Fibroblast of lung (primary cell): Measurements from ENCODE around the gene HOXD11. TPM values are rescaled to one million over a fixed set of nuclear protein-coding genes. Genes with fewer than 3 reads are reported as not detected.

Source experiments
- DNase-seq, 2 donors: peaks; one replicate each; pipeline versions ENCODE4 v3.0.0 to v3.0.0-alpha.2; 2010; ENCODE audit warnings: low read depth in 2 of 2
- H2AFZ ChIP-seq: 2 replicates; pipeline ENCODE4 v1.5.1; 2012; ENCODE audit warnings: low read length, control low read depth, inconsistent platforms
- H3K27ac ChIP-seq: 2 replicates; pipeline ENCODE4 v1.5.1; 2011; ENCODE audit warnings: low read length, control low read depth; ENCODE audit not compliant: insufficient read depth
- H3K27me3 ChIP-seq: 2 replicates; pipeline ENCODE4 v1.5.1; 2011; ENCODE audit warnings: mild to moderate bottlenecking, low read length; ENCODE audit not compliant: control insufficient read depth, insufficient read depth
- H3K36me3 ChIP-seq: 2 replicates; pipeline ENCODE4 v1.5.1; 2011; ENCODE audit warnings: low read length; ENCODE audit not compliant: control insufficient read depth, insufficient read depth
- H3K4me1 ChIP-seq: 2 replicates; pipeline ENCODE4 v1.5.1; 2011; ENCODE audit warnings: low read length; ENCODE audit not compliant: control insufficient read depth, insufficient read depth; ENCODE audit errors: extremely low read depth
- H3K4me2 ChIP-seq: 2 replicates; pipeline ENCODE4 v1.5.1; 2011; ENCODE audit warnings: low read length, control low read depth; ENCODE audit not compliant: insufficient read depth; ENCODE audit errors: extremely low read depth
- H3K4me3 ChIP-seq, 4 experiments: fragments of 200-600 bp in 1 of 4; sonication (generic) in 1 of 4; replicated peaks in 1 of 4; 2 replicates each; pipeline ENCODE4 v1.5.1; 2011 to 2016; ENCODE audit warnings: low read length in 4 of 4, low read depth in 3 of 4, mild to moderate bottlenecking in 3 of 4, control low read depth in 2 of 4, inconsistent platforms in 1 of 4, mixed read lengths in 1 of 4; ENCODE audit not compliant: insufficient read depth in 1 of 4; ENCODE audit errors: control extremely low read depth in 1 of 4
- H3K79me2 ChIP-seq: 2 replicates; pipeline ENCODE4 v1.5.1; 2012; ENCODE audit warnings: mild to moderate bottlenecking, low read length, inconsistent platforms; ENCODE audit not compliant: control insufficient read depth, insufficient read depth
- H3K9ac ChIP-seq: 2 replicates; pipeline ENCODE4 v1.5.1; 2011; ENCODE audit warnings: mild to moderate bottlenecking, low read length, control low read depth; ENCODE audit not compliant: insufficient read depth
- H3K9me3 ChIP-seq: 2 replicates; pipeline ENCODE4 v1.5.1; 2012; ENCODE audit warnings: low read depth, low read length; ENCODE audit not compliant: control insufficient read depth, insufficient read depth
- H4K20me1 ChIP-seq: 2 replicates; pipeline ENCODE4 v1.5.1; 2011; ENCODE audit warnings: low read length; ENCODE audit not compliant: control insufficient read depth, insufficient read depth; ENCODE audit errors: extremely low read depth
- CTCF ChIP-seq, 2 donors: IDR thresholded peaks in 1 of 2; conservative IDR thresholded peaks in 1 of 2; 1 replicate in 1 of 2; 2 replicates in 1 of 2; pipeline ENCODE4 v1.5.1; 2011 to 2012; ENCODE audit warnings: low read length in 2 of 2, control low read depth in 1 of 2, inconsistent platforms in 1 of 2, low read depth in 1 of 2, mild to moderate bottlenecking in 1 of 2
- EZH2 ChIP-seq: IDR thresholded peaks from 2 replicates; pipeline ENCODE4 v1.5.1; 2012; ENCODE audit warnings: low read length, control low read depth, mild to moderate bottlenecking; ENCODE audit errors: missing control alignments
- polyA plus RNA-seq, 2 donors: library from polyadenylated mRNA; depleted of rRNA in 1 of 2; stranded (reverse) in 1 of 2; unstranded in 1 of 2; fragments of >200 nt; gene quantifications; 2 replicates each; pipeline ENCODE4 v1.2.1, GENCODE V29; 2011 to 2012; ENCODE audit warnings: missing spikeins in 1 of 2
- total RNA-seq: library from RNA; depleted of rRNA; stranded (reverse); fragments of >200 nt; gene quantifications from 2 replicates; pipeline ENCODE4 v1.2.1, GENCODE V29; 2014

HOXD11 gene
- total and polyA plus RNA-seq, 2 donors (not counting 1 experiment from before 2014, with no cell fraction given) = not detected

DNA sequence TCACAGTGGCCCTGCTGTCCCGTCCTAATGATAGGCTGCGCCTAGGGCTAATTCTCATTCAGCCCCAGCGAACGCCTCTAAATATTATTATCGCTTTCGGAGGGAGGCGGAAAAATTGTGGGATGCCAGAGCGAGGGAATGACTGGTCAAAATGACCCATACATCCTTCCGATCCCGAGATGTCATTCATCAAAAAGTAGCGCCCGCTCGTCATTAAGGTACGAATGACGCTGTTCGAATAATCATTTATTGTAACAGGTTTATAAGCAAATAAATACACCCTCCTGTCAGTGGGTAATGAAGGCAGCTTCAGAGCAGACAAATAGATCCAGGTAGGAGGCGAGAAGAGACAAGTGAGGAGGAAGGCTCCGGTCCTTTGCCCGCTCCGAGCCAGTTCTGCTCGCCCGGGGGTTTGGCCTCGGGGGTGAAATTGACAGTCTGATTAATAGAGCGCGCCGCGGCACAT, 23.3 kb upstream of the HOXD11 start, which contains the start of gene EVX2:
EVX2 (minus strand) TSS at position 167 of the 466 bp plus-strand sequence. CDS start 186 bp downstream, outside the sequence.
- Histone ChIP-seq H3K27ac (no peak within 1 kb of the TSS), H3K9ac (no peak within 1 kb of the TSS), H3K79me2 (no peaks in the 10 kb centered on the region), H4K20me1 (no peaks in the 10 kb centered on the region), H3K4me1 (no peaks in the 10 kb centered on the region), H3K9me3 (no peaks in the 10 kb centered on the region), H3K36me3 (no peaks in the 10 kb centered on the region), H3K27me3 (peaks cover 86% of the 10 kb centered on the region), H3K4me2 (no peak within 1 kb of the TSS), H2AFZ (no peak within 1 kb of the TSS), H3K4me3 (no peak within 1 kb of the TSS)
- TF ChIP-seq EZH2 (peak; percentile 60), CTCF (conservative IDR thresholded peaks at IDR 0.05 in 1 of 2, IDR thresholded peaks at IDR 0.05 in 1 of 2; ENCODE audit: low read depth in 1 of 2, low read length in 2 of 2) (no peak)
- no peak for DNase-seq

DNA sequence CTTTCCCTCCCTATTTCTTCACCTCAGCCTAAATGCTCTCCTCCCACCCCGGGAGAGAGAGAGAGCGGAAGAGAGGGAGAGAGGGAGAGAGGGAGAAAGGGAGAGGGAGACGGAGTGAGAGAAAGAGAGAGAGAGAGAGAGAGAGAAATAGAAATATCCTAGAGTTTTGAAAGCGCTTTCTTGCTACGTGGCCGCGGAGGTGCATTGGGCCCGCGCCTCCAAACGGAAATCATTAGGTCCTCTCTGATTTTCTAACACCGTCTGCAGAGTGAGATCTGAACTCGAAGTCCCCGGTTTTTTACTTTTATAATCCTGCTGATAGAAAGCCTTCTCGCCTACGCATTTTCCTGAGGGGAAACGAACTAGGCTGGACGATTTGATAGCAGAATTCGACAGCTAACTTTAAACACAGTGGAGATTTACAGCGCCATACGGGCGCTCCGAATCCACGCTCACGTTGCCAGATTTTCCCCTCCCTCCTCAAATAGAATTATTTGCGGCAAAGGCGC, 22.4 kb upstream of the HOXD11 start:
- Histone ChIP-seq H4K20me1 (no peaks in the 10 kb centered on the region), H3K4me3 (no peak overlapping the region), H3K27ac (no peak overlapping the region), H3K4me1 (no peaks in the 10 kb centered on the region), H3K9ac (no peak overlapping the region), H3K79me2 (no peaks in the 10 kb centered on the region), H3K4me2 (no peak overlapping the region), H2AFZ (no peak overlapping the region), H3K27me3 (peaks cover 86% of the 10 kb centered on the region), H3K9me3 (no peaks in the 10 kb centered on the region), H3K36me3 (no peaks in the 10 kb centered on the region)
- TF ChIP-seq CTCF (conservative IDR thresholded peaks at IDR 0.05 in 1 of 2, IDR thresholded peaks at IDR 0.05 in 1 of 2; ENCODE audit: low read depth in 1 of 2, low read length in 2 of 2) (no peak), EZH2 (no peak)
- DNase-seq = no peak

GRCh38 chr2:176085120-176085788, 21.8 kb upstream of the HOXD11 start:
- Histone ChIP-seq H3K36me3 (no peaks in the 10 kb centered on the region), H3K4me1 (no peaks in the 10 kb centered on the region), H3K4me2 (no peak overlapping the region), H3K4me3 (no peak overlapping the region), H4K20me1 (no peaks in the 10 kb centered on the region), H3K27me3 (peaks cover 90% of the 10 kb centered on the region), H3K9ac (no peak overlapping the region), H3K9me3 (no peaks in the 10 kb centered on the region), H3K79me2 (no peaks in the 10 kb centered on the region), H2AFZ (no peak overlapping the region), H3K27ac (no peak overlapping the region)
- TF ChIP-seq CTCF (conservative IDR thresholded peaks at IDR 0.05 in 1 of 2, IDR thresholded peaks at IDR 0.05 in 1 of 2; ENCODE audit: low read depth in 1 of 2, low read length in 2 of 2) (no peak), EZH2 (peak; percentile 85)
- DNase-seq = no peak
